Transverse colon (tissue), 4 donors: Measurements from ENCODE around the gene B3GALT4. TPM values are rescaled to one million over a fixed set of nuclear protein-coding genes. Genes with fewer than 3 reads are reported as not detected.

Experiments
- DNase-seq: peaks from one replicate; pipeline ENCODE4 v3.0.0-alpha.2; 2019
- H3K27ac ChIP-seq, 4 donors: fragments of 200-600 bp; sonication (generic); 2 replicates each; pipeline ENCODE4 v1.5.1; 2016 to 2018; ENCODE audit warnings: inconsistent platforms in 4 of 4
- H3K27me3 ChIP-seq: fragments of 200-600 bp; sonication (generic); 2 replicates; pipeline ENCODE4 v1.5.1; 2017; ENCODE audit warnings: inconsistent platforms
- H3K36me3 ChIP-seq, 4 donors: fragments of 200-600 bp; sonication (generic); 2 replicates each; pipeline ENCODE4 v1.5.1; 2017 to 2019; ENCODE audit warnings: inconsistent platforms in 4 of 4
- H3K4me1 ChIP-seq, 4 donors: fragments of 200-600 bp; sonication (generic); 2 replicates each; pipeline ENCODE4 v1.5.1; 2017 to 2020; ENCODE audit warnings: inconsistent platforms in 4 of 4
- H3K4me3 ChIP-seq, 4 donors: fragments of 200-600 bp; sonication (generic); 1 replicate in 1 of 4; 2 replicates in 3 of 4; pipeline versions ENCODE4 v1.5.1 to v1.6.1; 2017 to 2019; ENCODE audit warnings: inconsistent platforms in 4 of 4
- H3K9me3 ChIP-seq, 2 donors: fragments of 200-600 bp; sonication (generic); 2 replicates each; pipeline ENCODE4 v1.5.1; 2017 to 2019; ENCODE audit warnings: inconsistent platforms in 2 of 2
- CTCF ChIP-seq, 5 experiments: fragments of 200-600 bp in 3 of 5; fragments of 450-650 bp in 2 of 5; sonication (generic) in 3 of 5; IDR thresholded peaks; 1 replicate in 2 of 5; 2 replicates in 3 of 5; pipeline ENCODE4 v1.5.1; 2016 to 2017; ENCODE audit warnings: antibody characterized with exemption in 5 of 5, inconsistent platforms in 3 of 5, mild to moderate bottlenecking in 2 of 5, moderate library complexity in 1 of 5
- EP300 ChIP-seq: sonication (generic); formaldehyde crosslinking; IDR thresholded peaks from one replicate; pipeline ENCODE4 v1.6.1; 2017; ENCODE audit warnings: antibody characterized with exemption, low read depth
- POLR2A ChIP-seq: fragments of 450-650 bp; IDR thresholded peaks from one replicate; pipeline ENCODE4 v1.6.1; 2016; ENCODE audit warnings: antibody characterized with exemption, mild to moderate bottlenecking, moderate library complexity
- POLR2AphosphoS5 ChIP-seq, 3 donors: sonication (generic); formaldehyde crosslinking; IDR thresholded peaks; one replicate each; pipeline ENCODE4 v1.6.1; 2016; ENCODE audit warnings: antibody characterized with exemption in 3 of 3
- WGBS, 2 donors: methylation state at CpG; one replicate each; pipeline ENCODE4 v1.1.5; 2018; ENCODE audit warnings: low coverage in 1 of 2; 5-methylcytosine and 5-hydroxymethylcytosine counted together
- in situ Hi-C, 4 donors: fragments of 200-750 bp; cut with MboI; loops; one replicate each; pipeline versions ENCODE4 v1.15.0 to v1.15.1; 2017; ENCODE audit warnings: low sequenced_read_pairs in 3 of 4, low pct_ligation_motif_present in 1 of 4, low pct_unique_long_range_greater_than_20kb in 1 of 4
- intact Hi-C: fragments of 100-400 bp; cut with DNase I; formaldehyde crosslinking; loops from one replicate; pipeline ENCODE4 v1.15.1; 2023; ENCODE audit warnings: low total_unique reads
- total RNA-seq, 4 donors: library from RNA; depleted of rRNA; stranded (reverse); fragments of >200 nt; gene quantifications; one replicate each; pipeline ENCODE4 v1.1.0, GENCODE V29; 2016

The B3GALT4 gene
- total RNA-seq, 4 donors from 2014 or later = 39.4 to 49.0 (median 41.8) TPM

- Histone ChIP-seq H3K27me3 (no peaks in the 10 kb centered on the region), H3K36me3 (peaks cover 0 to 8% (median 0%) of the 10 kb centered on the region in 4 donors), H3K4me1 (peaks cover 6 to 21% (median 20%) of the 10 kb centered on the region in 4 donors), H3K4me3 (peak within 1 kb of the TSS; percentile 69 to 93 (median 79)), H3K9me3 (no peaks in the 10 kb centered on the region), H3K27ac (peak within 1 kb of the TSS; percentile 80 to 89 (median 86))
- in situ Hi-C loops = no loop called here
- WGBS, 2 donors = 0% methylated on average over 43 of the region's 43 CpGs; no CpG with 5 or more reads in 1 of the 2 donors
- TF ChIP-seq POLR2AphosphoS5 (IDR thresholded peaks at IDR 0.05) (peak; percentile 62 to 70 (median 66)), CTCF (IDR thresholded peaks at IDR 0.05) (no peak), POLR2A (peak; percentile 32)
- intact Hi-C loops = no loop called here
- peak; percentile 84 for DNase-seq
Observed at GRCh38 chr6:33288921-33289783, 12.2 kb downstream of the B3GALT4 start, which contains the start of the genes PFDN6 and WDR46. Gene PFDN6, plus strand, starts transcription at chr6:33289601. Its CDS starts 256 bp downstream, at chr6:33289857. Gene WDR46, minus strand, starts transcription at chr6:33289239. Its CDS starts 69 bp downstream, at chr6:33289170.

- Histone ChIP-seq H3K4me1 (peaks cover 6 to 21% (median 20%) of the 10 kb centered on the region in 4 donors), H3K4me3 (peak overlapping the region; percentile 69 to 93 (median 79)), H3K27ac (peak overlapping the region; percentile 80 to 89 (median 86)), H3K27me3 (no peaks in the 10 kb centered on the region), H3K9me3 (no peaks in the 10 kb centered on the region), H3K36me3 (peaks cover 0 to 8% (median 0%) of the 10 kb centered on the region in 4 donors)
- intact Hi-C loops (no loop called here), in situ Hi-C loops (no loop called here)
- WGBS, 2 donors = 0 to 4% methylated on average over 4 to 13 of the region's 14 CpGs
- DNase-seq = no peak
- no peak for TF ChIP-seq POLR2AphosphoS5 (IDR thresholded peaks at IDR 0.05)
- no peak for TF ChIP-seq CTCF (IDR thresholded peaks at IDR 0.05)
- TF ChIP-seq POLR2A = no peak
- TF ChIP-seq EP300 = no peak
Observed at GRCh38 chr6:33289784-33290315, 12.9 kb downstream of the B3GALT4 start.

- Histone ChIP-seq H3K9me3 (no peaks in the 10 kb centered on the region), H3K4me3 (peak overlapping the region in 2 of 4 donors; percentile 69 to 72), H3K27ac (no peak overlapping the region), H3K36me3 (peaks cover 0 to 8% (median 0%) of the 10 kb centered on the region in 4 donors), H3K4me1 (peaks cover 6 to 21% (median 20%) of the 10 kb centered on the region in 4 donors), H3K27me3 (no peaks in the 10 kb centered on the region)
- in situ Hi-C loops = no loop called here
- TF ChIP-seq EP300 = no peak
- no peak for TF ChIP-seq POLR2A
- no peak for TF ChIP-seq POLR2AphosphoS5 (IDR thresholded peaks at IDR 0.05)
- no peak for TF ChIP-seq CTCF (IDR thresholded peaks at IDR 0.05)
- 78 to 90% methylated on average over 5 to 7 of the region's 7 CpGs for WGBS, 2 donors
- DNase-seq = no peak
- intact Hi-C loops = no loop called here
Observed at GRCh38 chr6:33290459-33290858, 13.5 kb downstream of the B3GALT4 start.

GRCh38 chr6:33292996-33293682, 16.2 kb downstream of the B3GALT4 start:
- Histone ChIP-seq H3K4me1 (peaks cover 9 to 31% (median 27%) of the 10 kb centered on the region in 4 donors), H3K27ac (no peak overlapping the region), H3K27me3 (no peaks in the 10 kb centered on the region), H3K36me3 (peaks cover 0 to 8% (median 0%) of the 10 kb centered on the region in 4 donors), H3K9me3 (no peaks in the 10 kb centered on the region), H3K4me3 (no peak overlapping the region)
- intact Hi-C loops = no loop called here
- in situ Hi-C loops = no loop called here
- WGBS, 2 donors = 90% methylated on average over 16 of the region's 16 CpGs; no CpG with 5 or more reads in 1 of the 2 donors
- TF ChIP-seq POLR2A (no peak), POLR2AphosphoS5 (IDR thresholded peaks at IDR 0.05) (no peak), EP300 (no peak), CTCF (IDR thresholded peaks at IDR 0.05) (no peak)
- no peak for DNase-seq
